IMR-90 (cell line): ENCODE results near the gene CIZ1. TPM values are rescaled to one million over a fixed set of nuclear protein-coding genes. Genes with fewer than 3 reads are reported as not detected.

Experiments
- ATAC-seq: fragments of 200-7000 bp; cut with Tn5 transposase; 2 replicates; pipeline ENCODE4 v1.9.1; 2020; ENCODE audit warnings: low read depth, mild to moderate bottlenecking, moderate library complexity
- BruUV-seq: library from RNA; stranded (reverse); fragments of 400-500 nt; replicated peaks from 2 replicates; lab custom pipeline; 2021; lab: Mats Ljungman, UMichigan
- CTCF ChIA-PET: fragments of 300-600 bp; formaldehyde crosslinking; extraction: SDS; loops from one replicate; lab custom pipeline; 2021; ENCODE audit warnings: antibody characterized with exemption; lab: Yijun Ruan, JAX
- POLR2A ChIA-PET: fragments of 300-600 bp; sonication (Branson Sonifier 250); formaldehyde crosslinking; loops from one replicate; lab custom pipeline; 2022; ENCODE audit warnings: antibody characterized with exemption; ENCODE audit not compliant: unreplicated experiment; lab: Charles Lee
- DNase-seq: peaks from one replicate; pipeline ENCODE4 v3.0.0; 2013
- H2AFZ ChIP-seq: replicated peaks from 2 replicates; pipeline ENCODE3; 2013; ENCODE audit warnings: low read length, mild to moderate bottlenecking; ENCODE audit not compliant: poor library complexity
- H2AK5ac ChIP-seq: 2 replicates; pipeline ENCODE4 v1.6.1; 2013; ENCODE audit warnings: low read depth, low read length, inconsistent platforms
- H2AK9ac ChIP-seq: replicated peaks from 2 replicates; pipeline ENCODE3; 2013; ENCODE audit warnings: mild to moderate bottlenecking, low read depth, low read length, moderate library complexity; ENCODE audit not compliant: poor library complexity
- H2BK120ac ChIP-seq: 2 replicates; pipeline ENCODE4 v1.6.1; 2013; ENCODE audit warnings: low read depth, low read length, inconsistent platforms
- H2BK15ac ChIP-seq: 3 replicates; pipeline ENCODE4 v1.6.1; 2013; ENCODE audit warnings: low read depth, low read length, inconsistent platforms
- H2BK20ac ChIP-seq: 2 replicates; pipeline ENCODE4 v1.6.1; 2013; ENCODE audit warnings: low read depth, mild to moderate bottlenecking, inconsistent platforms, low read length, moderate library complexity
- H2BK5ac ChIP-seq: 2 replicates; pipeline ENCODE4 v1.6.1; 2013; ENCODE audit warnings: mild to moderate bottlenecking, low read depth, low read length, inconsistent platforms; ENCODE audit not compliant: poor library complexity, severe bottlenecking
- H3K14ac ChIP-seq: replicated peaks from 2 replicates; pipeline ENCODE4 v1.6.1; 2013; ENCODE audit warnings: low read depth, low read length, inconsistent platforms
- H3K18ac ChIP-seq: 2 replicates; pipeline ENCODE4 v1.6.1; 2013; ENCODE audit warnings: low read depth, low read length, control low read depth
- H3K23ac ChIP-seq: 2 replicates; pipeline ENCODE4 v1.6.1; 2013; ENCODE audit warnings: low read depth, low read length, inconsistent platforms
- H3K27ac ChIP-seq: 2 replicates; pipeline ENCODE4 v1.5.1; 2013; ENCODE audit warnings: mild to moderate bottlenecking, control low read depth, low read length; ENCODE audit not compliant: insufficient read depth
- H3K27me3 ChIP-seq: 2 replicates; pipeline ENCODE4 v1.6.1; 2013; ENCODE audit warnings: low read length; ENCODE audit not compliant: control insufficient read depth, insufficient read depth
- H3K36me3 ChIP-seq: 2 replicates; pipeline ENCODE4 v1.6.1; 2013; ENCODE audit warnings: low read length, mixed read lengths; ENCODE audit not compliant: control insufficient read depth, insufficient read depth
- H3K4ac ChIP-seq: 2 replicates; pipeline ENCODE4 v1.6.1; 2013; ENCODE audit warnings: low read depth, low read length, inconsistent platforms
- H3K4me1 ChIP-seq: 2 replicates; pipeline ENCODE4 v1.6.1; 2013; ENCODE audit warnings: low read length, mixed read lengths; ENCODE audit not compliant: control insufficient read depth, insufficient read depth
- H3K4me2 ChIP-seq: 2 replicates; pipeline ENCODE4 v1.6.1; 2013; ENCODE audit warnings: low read depth, mild to moderate bottlenecking, control low read depth, low read length, moderate library complexity
- H3K4me3 ChIP-seq: 2 replicates; pipeline ENCODE4 v1.5.1; 2013; ENCODE audit warnings: low read depth, mild to moderate bottlenecking, control low read depth, low read length, moderate library complexity; ENCODE audit not compliant: insufficient read depth
- H3K56ac ChIP-seq: 2 replicates; pipeline ENCODE4 v1.6.1; 2013; ENCODE audit warnings: low read length, inconsistent platforms; ENCODE audit not compliant: insufficient read depth; ENCODE audit errors: extremely low read depth
- H3K79me1 ChIP-seq, 2 experiments: 2 replicates each; pipeline ENCODE4 v1.6.1; 2013; ENCODE audit warnings: low read length in 2 of 2, inconsistent platforms in 1 of 2, low read depth in 1 of 2
- H3K9ac ChIP-seq: 2 replicates; pipeline ENCODE4 v1.6.1; 2013; ENCODE audit warnings: low read depth, low read length, control low read depth
- H3K9me1 ChIP-seq: 2 replicates; pipeline ENCODE4 v1.6.1; 2013; ENCODE audit warnings: low read length, inconsistent platforms; ENCODE audit not compliant: insufficient read depth
- H3K9me3 ChIP-seq: 2 replicates; pipeline ENCODE4 v1.6.1; 2013; ENCODE audit warnings: low read length; ENCODE audit not compliant: control insufficient read depth, insufficient read depth
- H4K20me1 ChIP-seq: 2 replicates; pipeline ENCODE4 v1.6.1; 2013; ENCODE audit warnings: low read length, inconsistent platforms; ENCODE audit not compliant: insufficient read depth
- H4K5ac ChIP-seq: 2 replicates; pipeline ENCODE4 v1.6.1; 2013; ENCODE audit warnings: mild to moderate bottlenecking, low read depth, low read length, control low read depth
- H4K8ac ChIP-seq, 2 experiments: 2 replicates each; pipeline ENCODE4 v1.6.1; 2013; ENCODE audit warnings: low read depth in 2 of 2, low read length in 2 of 2, control low read depth in 1 of 2, inconsistent platforms in 1 of 2
- H4K91ac ChIP-seq: 2 replicates; pipeline ENCODE4 v1.6.1; 2013; ENCODE audit warnings: low read depth, low read length, inconsistent platforms; ENCODE audit not compliant: insufficient read depth
- BHLHE40 ChIP-seq: fragments of 150-350 bp; IDR thresholded peaks from 2 replicates; pipeline ENCODE4 v1.6.1; 2016; ENCODE audit warnings: mild to moderate bottlenecking, low read depth, low read length
- CEBPB ChIP-seq: IDR thresholded peaks from 2 replicates; pipeline ENCODE4 v1.6.1; 2012; ENCODE audit warnings: low read depth, low read length, improper control_type of control experiment
- CHD1 ChIP-seq: IDR thresholded peaks from 2 replicates; pipeline ENCODE4 v1.6.1; 2012; ENCODE audit warnings: low read depth, low read length, improper control_type of control experiment
- FOS ChIP-seq: fragments of 150-350 bp; IDR thresholded peaks from 2 replicates; pipeline ENCODE4 v1.6.1; 2016; ENCODE audit warnings: low read depth, low read length
- MAFK ChIP-seq: IDR thresholded peaks from 2 replicates; pipeline ENCODE4 v1.6.1; 2012; ENCODE audit warnings: low read depth, low read length, improper control_type of control experiment
- MAZ ChIP-seq: IDR thresholded peaks from 2 replicates; pipeline ENCODE4 v1.6.1; 2012; ENCODE audit warnings: low read depth, mild to moderate bottlenecking, low read length, improper control_type of control experiment, moderate library complexity, borderline replicate concordance
- MXI1 ChIP-seq: IDR thresholded peaks from 2 replicates; pipeline ENCODE4 v1.6.1; 2012; ENCODE audit warnings: low read depth, mild to moderate bottlenecking, low read length, moderate library complexity, borderline replicate concordance
- NFE2L2 ChIP-seq: fragments of 150-350 bp; IDR thresholded peaks from 2 replicates; pipeline ENCODE4 v1.6.1; 2016; ENCODE audit warnings: low read depth, mild to moderate bottlenecking, low read length
- POLR2A ChIP-seq: IDR thresholded peaks from 2 replicates; pipeline ENCODE4 v1.6.1; 2012; ENCODE audit warnings: mild to moderate bottlenecking, low read depth, low read length
- RAD21 ChIP-seq: IDR thresholded peaks from 2 replicates; pipeline ENCODE4 v1.6.1; 2012; ENCODE audit warnings: low read length, improper control_type of control experiment
- RCOR1 ChIP-seq: IDR thresholded peaks from 2 replicates; pipeline ENCODE4 v1.6.1; 2012; ENCODE audit warnings: mild to moderate bottlenecking, low read length, improper control_type of control experiment; ENCODE audit not compliant: insufficient replicate concordance
- RFX5 ChIP-seq: IDR thresholded peaks from 2 replicates; pipeline ENCODE4 v1.8.0; 2012; ENCODE audit warnings: low read depth, mild to moderate bottlenecking, low read length, moderate library complexity
- SMC3 ChIP-seq: fragments of 150-350 bp; IDR thresholded peaks from 2 replicates; pipeline ENCODE4 v1.6.1; 2016; ENCODE audit warnings: low read depth, mild to moderate bottlenecking, antibody characterized with exemption, low read length, moderate library complexity
- USF2 ChIP-seq: fragments of 150-350 bp; IDR thresholded peaks from 2 replicates; pipeline ENCODE4 v1.6.1; 2017; ENCODE audit warnings: mild to moderate bottlenecking, antibody characterized with exemption, low read length, low read depth
- WGBS, 2 experiments: methylation state at CpG; one replicate each; pipeline versions ENCODE4 v1.1.5 to v1.1.7; 2013; ENCODE audit warnings: missing lambda C conversion rate in 2 of 2; ENCODE audit not compliant: insufficient read length in 1 of 2; ENCODE audit errors: extremely low coverage in 2 of 2; 5-methylcytosine and 5-hydroxymethylcytosine counted together
- dilution Hi-C: fragments of 300-500 bp; cut with HindIII; formaldehyde crosslinking; loops from one replicate; pipeline ENCODE4 v1.14.3; 2018; ENCODE audit warnings: low sequenced_read_pairs; ENCODE audit not compliant: unreplicated experiment
- in situ Hi-C: fragments of 300-500 bp; cut with MboI; formaldehyde crosslinking; loops from 3 replicates; pipeline ENCODE4 v1.14.3; 2019; ENCODE audit warnings: low sequenced_read_pairs, inconsistent platforms, mixed read lengths
- intact Hi-C: fragments of 100-400 bp; cut with micrococcal nuclease; formaldehyde crosslinking; loops from 2 replicates; pipeline ENCODE4 v1.10.0; 2022
- polyA plus RNA-seq, 3 experiments: library from polyadenylated mRNA; depleted of rRNA; stranded (reverse); fragments of >200 nt; gene quantifications; 2 replicates each; pipeline ENCODE4 v1.2.3, GENCODE V29; 2012; ENCODE audit warnings: low replicate concordance in 1 of 3
- total RNA-seq: library from RNA; depleted of rRNA; stranded (reverse); fragments of >200 nt; gene quantifications from 2 replicates; pipeline ENCODE4 v1.2.3, GENCODE V29; 2012
- TF ChIP-seq, protein P1 (sequence below): conservative IDR thresholded peaks from 2 replicates; pipeline ENCODE4 v1.5.1; 2012; ENCODE audit warnings: mild to moderate bottlenecking, low read depth, low read length, improper control_type of control experiment
- TF ChIP-seq, protein P2 (sequence below): fragments of 150-350 bp; IDR thresholded peaks from 2 replicates; pipeline ENCODE4 v1.6.1; 2016; ENCODE audit warnings: low read depth, mild to moderate bottlenecking, low read length, moderate library complexity, borderline replicate concordance

CIZ1 gene
- total and polyA plus RNA-seq, 2 of the 4 experiments (the other 2 are of a cell fraction) = 13.8 to 51.9 TPM

DNA sequence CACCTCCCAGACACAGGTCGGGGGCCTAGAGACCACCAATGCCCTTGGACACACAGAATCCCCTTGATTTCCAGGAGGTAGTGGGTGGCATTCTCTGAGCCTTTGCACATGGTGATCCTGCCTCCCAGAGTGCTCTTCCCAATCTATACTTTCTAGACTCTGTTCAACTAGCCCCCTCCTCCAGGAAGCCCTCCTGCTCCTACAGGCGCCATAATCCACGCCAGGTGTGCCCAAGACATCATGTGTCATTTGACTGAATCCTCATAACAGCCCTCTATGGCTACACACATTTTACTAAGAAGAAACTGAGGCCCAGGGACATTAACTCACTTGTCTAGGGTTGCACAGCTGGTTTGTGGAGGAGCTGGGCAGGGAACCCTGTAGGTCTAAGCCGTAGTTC lies 24.2 kb downstream of the CIZ1 start:
- Histone ChIP-seq H3K56ac (no peak overlapping the region), H3K4me2 (no peak overlapping the region), H4K8ac (no peak overlapping the region), H3K9me1 (peaks cover 11% of the 10 kb centered on the region), H2BK20ac (no peak overlapping the region), H2BK120ac (no peak overlapping the region), H3K36me3 (peaks cover 64% of the 10 kb centered on the region), H3K4me1 (peaks cover 3% of the 10 kb centered on the region; the same call in 1 of the 2 replicates), H3K23ac (no peak overlapping the region), H3K14ac (no peak overlapping the region), H3K4me3 (no peak overlapping the region), H2AK5ac (no peak overlapping the region), H3K79me1 (peaks cover 6 to 55% of the 10 kb centered on the region in 2 experiments), H2BK5ac (no peak overlapping the region), H4K91ac (no peak overlapping the region), H3K9ac (no peak overlapping the region), H2BK15ac (no peak overlapping the region), H3K27ac (no peak overlapping the region), H3K18ac (no peak overlapping the region), H3K9me3 (no peaks in the 10 kb centered on the region), H2AFZ (no peak overlapping the region), H4K5ac (no peak overlapping the region), H4K20me1 (peaks cover 5% of the 10 kb centered on the region), H3K4ac (no peak overlapping the region), H2AK9ac (no peak overlapping the region), H3K27me3 (no peaks in the 10 kb centered on the region)
- POLR2A ChIA-PET = no interaction called here
- no peak for DNase-seq
- ATAC-seq = no peak
- CTCF ChIA-PET = no interaction called here
- no peak for TF ChIP-seq RAD21
- no peak for TF ChIP-seq SMC3
- TF ChIP-seq NFE2L2 = no peak
- TF ChIP-seq CHD1 = no peak
- TF ChIP-seq MAFK = no peak
- TF ChIP-seq POLR2A = no peak
- TF ChIP-seq, protein P1, sequence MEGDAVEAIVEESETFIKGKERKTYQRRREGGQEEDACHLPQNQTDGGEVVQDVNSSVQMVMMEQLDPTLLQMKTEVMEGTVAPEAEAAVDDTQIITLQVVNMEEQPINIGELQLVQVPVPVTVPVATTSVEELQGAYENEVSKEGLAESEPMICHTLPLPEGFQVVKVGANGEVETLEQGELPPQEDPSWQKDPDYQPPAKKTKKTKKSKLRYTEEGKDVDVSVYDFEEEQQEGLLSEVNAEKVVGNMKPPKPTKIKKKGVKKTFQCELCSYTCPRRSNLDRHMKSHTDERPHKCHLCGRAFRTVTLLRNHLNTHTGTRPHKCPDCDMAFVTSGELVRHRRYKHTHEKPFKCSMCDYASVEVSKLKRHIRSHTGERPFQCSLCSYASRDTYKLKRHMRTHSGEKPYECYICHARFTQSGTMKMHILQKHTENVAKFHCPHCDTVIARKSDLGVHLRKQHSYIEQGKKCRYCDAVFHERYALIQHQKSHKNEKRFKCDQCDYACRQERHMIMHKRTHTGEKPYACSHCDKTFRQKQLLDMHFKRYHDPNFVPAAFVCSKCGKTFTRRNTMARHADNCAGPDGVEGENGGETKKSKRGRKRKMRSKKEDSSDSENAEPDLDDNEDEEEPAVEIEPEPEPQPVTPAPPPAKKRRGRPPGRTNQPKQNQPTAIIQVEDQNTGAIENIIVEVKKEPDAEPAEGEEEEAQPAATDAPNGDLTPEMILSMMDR = no peak
- TF ChIP-seq MAZ = no peak
- TF ChIP-seq RFX5 = no peak
- TF ChIP-seq RCOR1 = no peak
- TF ChIP-seq CEBPB = no peak
- TF ChIP-seq, protein P2, sequence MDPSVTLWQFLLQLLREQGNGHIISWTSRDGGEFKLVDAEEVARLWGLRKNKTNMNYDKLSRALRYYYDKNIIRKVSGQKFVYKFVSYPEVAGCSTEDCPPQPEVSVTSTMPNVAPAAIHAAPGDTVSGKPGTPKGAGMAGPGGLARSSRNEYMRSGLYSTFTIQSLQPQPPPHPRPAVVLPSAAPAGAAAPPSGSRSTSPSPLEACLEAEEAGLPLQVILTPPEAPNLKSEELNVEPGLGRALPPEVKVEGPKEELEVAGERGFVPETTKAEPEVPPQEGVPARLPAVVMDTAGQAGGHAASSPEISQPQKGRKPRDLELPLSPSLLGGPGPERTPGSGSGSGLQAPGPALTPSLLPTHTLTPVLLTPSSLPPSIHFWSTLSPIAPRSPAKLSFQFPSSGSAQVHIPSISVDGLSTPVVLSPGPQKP = no peak
- no peak for TF ChIP-seq BHLHE40
- TF ChIP-seq MXI1 = no peak
- no peak for TF ChIP-seq USF2
- no peak for TF ChIP-seq FOS
- dilution Hi-C loops (no loop called here), in situ Hi-C loops (no loop called here), intact Hi-C loops (no loop called here)
- no TSS peak for BruUV-seq
- WGBS, 2 experiments = no CpG with 5 or more reads among the region's 4 CpGs
